ENCODE results near the gene C16orf89.

- TF ChIP-seq CTCF (IDR thresholded peaks at IDR 0.05) = no peak
- TF ChIP-seq POLR2A (IDR thresholded peaks at IDR 0.05) = no peak
These were observed at the start of gene C16orf89 for GRCh38 chr16:5065813-5066212.

All from body of pancreas (tissue), 4 donors.